ENCODE results near the gene DDX54. TPM values are rescaled to one million over a fixed set of nuclear protein-coding genes. Genes with fewer than 3 reads are reported as not detected.

DDX54 gene
- total RNA-seq, 1 experiment from 2014 or later = 83.0 TPM

DNA sequence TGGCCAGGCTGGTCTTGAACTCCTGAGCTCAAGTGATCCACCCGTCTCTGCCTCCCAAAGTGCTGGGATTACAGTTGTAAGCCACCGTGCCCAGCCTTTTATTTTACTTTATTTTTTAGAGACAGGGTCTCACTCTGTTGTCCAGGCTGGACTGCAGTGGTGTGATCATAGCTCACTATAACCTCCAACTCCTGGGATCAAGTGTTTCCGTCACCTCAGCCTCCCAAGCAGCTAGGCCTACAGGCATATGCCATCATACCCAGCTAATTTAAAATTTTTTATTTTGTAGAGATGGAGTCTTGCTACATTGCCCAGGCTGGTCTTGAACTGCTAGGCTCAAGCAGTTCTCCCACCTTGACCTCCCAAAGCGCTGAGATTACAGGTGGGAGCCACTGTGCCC is 39.7 kb upstream of the DDX54 start:
- H3K9me3 Mint-ChIP-seq = no peaks in the 10 kb centered on the region
- H3K27me3 Mint-ChIP-seq (ENCODE audit: low read depth) = no peaks in the 10 kb centered on the region
- TF ChIP-seq, protein P1, sequence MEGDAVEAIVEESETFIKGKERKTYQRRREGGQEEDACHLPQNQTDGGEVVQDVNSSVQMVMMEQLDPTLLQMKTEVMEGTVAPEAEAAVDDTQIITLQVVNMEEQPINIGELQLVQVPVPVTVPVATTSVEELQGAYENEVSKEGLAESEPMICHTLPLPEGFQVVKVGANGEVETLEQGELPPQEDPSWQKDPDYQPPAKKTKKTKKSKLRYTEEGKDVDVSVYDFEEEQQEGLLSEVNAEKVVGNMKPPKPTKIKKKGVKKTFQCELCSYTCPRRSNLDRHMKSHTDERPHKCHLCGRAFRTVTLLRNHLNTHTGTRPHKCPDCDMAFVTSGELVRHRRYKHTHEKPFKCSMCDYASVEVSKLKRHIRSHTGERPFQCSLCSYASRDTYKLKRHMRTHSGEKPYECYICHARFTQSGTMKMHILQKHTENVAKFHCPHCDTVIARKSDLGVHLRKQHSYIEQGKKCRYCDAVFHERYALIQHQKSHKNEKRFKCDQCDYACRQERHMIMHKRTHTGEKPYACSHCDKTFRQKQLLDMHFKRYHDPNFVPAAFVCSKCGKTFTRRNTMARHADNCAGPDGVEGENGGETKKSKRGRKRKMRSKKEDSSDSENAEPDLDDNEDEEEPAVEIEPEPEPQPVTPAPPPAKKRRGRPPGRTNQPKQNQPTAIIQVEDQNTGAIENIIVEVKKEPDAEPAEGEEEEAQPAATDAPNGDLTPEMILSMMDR (conservative IDR thresholded peaks at IDR 0.05) = no peak
- Histone ChIP-seq H3K27ac (ENCODE audit: insufficient read length, low read depth, low read length) (no peak overlapping the region), H2BK120ac (ENCODE audit: low read depth, low read length, poor library complexity, severe bottlenecking) (no peak overlapping the region), H3K4ac (ENCODE audit: low read depth, low read length) (no peak overlapping the region), H2AFZ (ENCODE audit: low read length) (no peak overlapping the region), H2AK5ac (ENCODE audit: insufficient read length, low read length) (no peak overlapping the region), H3K9me3 (ENCODE audit: control insufficient read depth, low read depth, low read length) (no peaks in the 10 kb centered on the region), H3T11ph (ENCODE audit: low read length) (no peak overlapping the region), H4K8ac (replicated peaks; ENCODE audit: insufficient read length, low read depth, low read length) (no peak overlapping the region), H3K4me2 (ENCODE audit: insufficient read depth, insufficient read length, low read length) (no peak overlapping the region), H3K79me1 (ENCODE audit: insufficient read depth, low read depth, low read length, poor library complexity, severe bottlenecking) (no peaks in the 10 kb centered on the region), H4K20me1 (ENCODE audit: control insufficient read depth, insufficient read depth, insufficient read length) (no peaks in the 10 kb centered on the region), H3K9ac (ENCODE audit: extremely low read depth, insufficient read length, low read length) (no peak overlapping the region), H3K27me3 (ENCODE audit: insufficient read depth, low read length) (no peaks in the 10 kb centered on the region), H4K5ac (ENCODE audit: insufficient read length, low read depth, low read length) (no peak overlapping the region), H4K91ac (ENCODE audit: insufficient read length, low read depth, low read length) (no peak overlapping the region), H3K4me1 (ENCODE audit: insufficient read depth, low read length) (peaks cover 4% of the 10 kb centered on the region; the same call in 1 of the 2 replicates), H2BK15ac (ENCODE audit: low read depth, low read length) (no peak overlapping the region), H3K18ac (ENCODE audit: insufficient read length, low read depth, low read length) (no peak overlapping the region), H3K14ac (ENCODE audit: insufficient read depth, low read length) (no peak overlapping the region), H3K23me2 (ENCODE audit: insufficient read length, low read depth, low read length, poor library complexity, severe bottlenecking) (peaks cover 9% of the 10 kb centered on the region), H2BK5ac (ENCODE audit: insufficient read length, low read length) (no peak overlapping the region), H2BK20ac (ENCODE audit: low read depth, low read length, poor library complexity, severe bottlenecking) (no peak overlapping the region), H3K79me2 (ENCODE audit: insufficient read depth, low read length) (peaks cover 1% of the 10 kb centered on the region; the same call in 1 of the 2 replicates), H3K56ac (ENCODE audit: insufficient read length, low read depth, low read length) (no peak overlapping the region), H3K23ac (ENCODE audit: insufficient read length, low read depth, low read length) (no peak overlapping the region), H2BK12ac (ENCODE audit: insufficient read length, low read depth, low read length) (no peak overlapping the region)
- peaks cover 7 to 20% (median 16%) of the 10 kb centered on the region in 3 experiments for H3K36me3 Mint-ChIP-seq (ENCODE audit: insufficient read depth in 1 of 3, low read depth in 3 of 3)
- DNase-seq = no peak
- WGBS (ENCODE audit: extremely low coverage, insufficient read length, low lambda C conversion rate) = no CpG with 5 or more reads among the region's 4 CpGs
- H3K4me1 Mint-ChIP-seq = peaks cover 19 to 20% of the 10 kb centered on the region in 2 experiments
- H3K27ac Mint-ChIP-seq = no peak overlapping the region
- no peak overlapping the region for H3K4me3 Mint-ChIP-seq
